ENCODE measurements around the gene NSG1.
"Not testable (repeated sequence)": the region's sequence is repeated elsewhere in the genome, so short reads cannot be mapped to it uniquely, and the experiment has no call there.

Gene NSG1

GRCh38 chr4:4437798-4438470 is 51.0 kb downstream of the NSG1 start:
- DNase-seq: peak; percentile 21

GRCh38 chr4:4438891-4439290 is 52.0 kb downstream of the NSG1 start:
- DNase-seq: no peak

- no peak for DNase-seq
Observed at GRCh38 chr4:4439782-4440181, 52.9 kb downstream of the NSG1 start.

GRCh38 chr4:4440333-4441061 is 53.6 kb downstream of the NSG1 start:
- DNase-seq: no peak

GRCh38 chr4:4443821-4444220 is 56.9 kb downstream of the NSG1 start:
- DNase-seq: no peak

- no peak for DNase-seq
Observed at GRCh38 chr4:4446434-4446833, 59.5 kb downstream of the NSG1 start.

- DNase-seq: peak; percentile 97
Observed at GRCh38 chr4:4455210-4455865, 68.4 kb downstream of the NSG1 start.

GRCh38 chr4:4456351-4456750 is 69.4 kb downstream of the NSG1 start:
- DNase-seq: no peak

- no peak for DNase-seq
Observed at GRCh38 chr4:4456816-4457578, 70.1 kb downstream of the NSG1 start.

GRCh38 chr4:4457803-4458553 is 71.1 kb downstream of the NSG1 start:
- no peak for DNase-seq

GRCh38 chr4:4459181-4459580 is 72.3 kb downstream of the NSG1 start:
- no peak for DNase-seq

- DNase-seq: no peak
Observed at GRCh38 chr4:4460759-4461158, 73.9 kb downstream of the NSG1 start.

GRCh38 chr4:4461178-4461577 is 74.3 kb downstream of the NSG1 start:
- DNase-seq: no peak

GRCh38 chr4:4461850-4462249 is 74.9 kb downstream of the NSG1 start:
- DNase-seq: peak; percentile 65

- peak; percentile 17 for DNase-seq
Observed at GRCh38 chr4:4462970-4463369, 76.1 kb downstream of the NSG1 start.

- not testable (repeated sequence) for DNase-seq
Observed at GRCh38 chr4:4465238-4465637, 78.3 kb downstream of the NSG1 start.
